Keratinocyte (primary cell): ENCODE measurements around the gene AK2. TPM values are rescaled to one million over a fixed set of nuclear protein-coding genes. Genes with fewer than 3 reads are reported as not detected.

Experiments used
- DNase-seq: peaks from one replicate; pipeline ENCODE4 v3.0.0-alpha.2; 2011; ENCODE audit warnings: low read depth, missing footprints, low spot score
- FAIRE-seq: peaks from 2 replicates; lab custom pipeline; 2011; peaks lifted over from hg19 to GRCh38; lab: Jason Lieb, UNC
- H2AFZ ChIP-seq: 2 replicates; pipeline ENCODE4 v1.6.0; 2012; ENCODE audit warnings: low read length, control low read depth, inconsistent platforms; ENCODE audit not compliant: control insufficient read depth
- H3K27ac ChIP-seq: 2 replicates; pipeline ENCODE4 v1.5.1; 2011; ENCODE audit warnings: low read length; ENCODE audit not compliant: control insufficient read depth, insufficient read depth
- H3K27me3 ChIP-seq: 3 replicates; pipeline ENCODE4 v1.6.0; 2011; ENCODE audit warnings: low read length; ENCODE audit not compliant: control insufficient read depth, insufficient read depth; ENCODE audit errors: extremely low read depth
- H3K36me3 ChIP-seq, 2 experiments: 2 replicates in 1 of 2; 3 replicates in 1 of 2; pipeline ENCODE4 v1.5.1; 2011; ENCODE audit warnings: low read length in 2 of 2, mild to moderate bottlenecking in 1 of 2; ENCODE audit not compliant: control insufficient read depth in 2 of 2, insufficient read depth in 2 of 2; ENCODE audit errors: extremely low read depth in 1 of 2
- H3K4me1 ChIP-seq: 3 replicates; pipeline ENCODE4 v1.5.1; 2011; ENCODE audit warnings: low read length; ENCODE audit not compliant: control insufficient read depth, insufficient read depth; ENCODE audit errors: extremely low read depth
- H3K4me2 ChIP-seq: 3 replicates; pipeline ENCODE4 v1.6.0; 2011; ENCODE audit warnings: low read depth, low read length; ENCODE audit not compliant: control insufficient read depth, insufficient read depth; ENCODE audit errors: extremely low read depth
- H3K4me3 ChIP-seq, 3 experiments: fragments of 200-600 bp in 1 of 3; sonication (generic) in 1 of 3; 2 replicates in 2 of 3; 3 replicates in 1 of 3; pipeline ENCODE4 v1.5.1; 2011 to 2016; ENCODE audit warnings: low read length in 3 of 3, mild to moderate bottlenecking in 3 of 3, control low read depth in 2 of 3, inconsistent platforms in 1 of 3, low read depth in 1 of 3, mixed read lengths in 1 of 3, mixed run types in 1 of 3, moderate library complexity in 1 of 3; ENCODE audit not compliant: control insufficient read depth in 2 of 3, insufficient read depth in 2 of 3; ENCODE audit errors: extremely low read depth in 1 of 3
- H3K79me2 ChIP-seq: 2 replicates; pipeline ENCODE4 v1.6.0; 2012; ENCODE audit warnings: low read length; ENCODE audit not compliant: control insufficient read depth, insufficient read depth
- H3K9ac ChIP-seq: 3 replicates; pipeline ENCODE4 v1.6.0; 2011; ENCODE audit warnings: low read length; ENCODE audit not compliant: control insufficient read depth, insufficient read depth; ENCODE audit errors: extremely low read depth
- H3K9me1 ChIP-seq: 3 replicates; pipeline ENCODE4 v1.6.0; 2011; ENCODE audit warnings: low read length; ENCODE audit not compliant: control insufficient read depth, insufficient read depth; ENCODE audit errors: extremely low read depth
- H3K9me3 ChIP-seq: 2 replicates; pipeline ENCODE4 v1.5.1; 2012; ENCODE audit warnings: low read depth, low read length; ENCODE audit not compliant: control insufficient read depth
- H4K20me1 ChIP-seq: 3 replicates; pipeline ENCODE4 v1.6.0; 2011; ENCODE audit warnings: low read length; ENCODE audit not compliant: control insufficient read depth, insufficient read depth; ENCODE audit errors: extremely low read depth
- CTCF ChIP-seq, 3 experiments: IDR thresholded peaks in 1 of 3; conservative IDR thresholded peaks in 1 of 3; optimal IDR thresholded peaks in 1 of 3; 2 replicates in 2 of 3; 3 replicates in 1 of 3; pipeline versions ENCODE3 to v1.5.1; 2011; ENCODE audit warnings: low read length in 3 of 3, mild to moderate bottlenecking in 3 of 3, moderate library complexity in 2 of 3, control low read depth in 1 of 3, inconsistent platforms in 1 of 3; ENCODE audit not compliant: insufficient read depth in 2 of 3; ENCODE audit errors: extremely low read depth in 1 of 3
- EZH2 ChIP-seq: IDR thresholded peaks from one replicate; pipeline ENCODE4 v1.6.1; 2012; ENCODE audit warnings: inconsistent platforms, mild to moderate bottlenecking, low read length, moderate library complexity
- dilution Hi-C: fragments of 300-500 bp; cut with MboI; formaldehyde crosslinking; loops from one replicate; pipeline ENCODE4 v1.7.0; 2020; ENCODE audit warnings: low sequenced_read_pairs; ENCODE audit not compliant: extremely low pct_ligation_motif_present
- polyA plus RNA-seq, 5 experiments: library from polyadenylated mRNA; depleted of rRNA in 3 of 5; stranded (reverse) in 3 of 5; stranded (forward) in 1 of 5; unstranded in 1 of 5; fragments of >200 nt; gene quantifications; 1 replicate in 1 of 5; 2 replicates in 3 of 5; 3 replicates in 1 of 5; pipeline versions ENCODE4 v1.2.1 to v1.2.3, GENCODE V29; 2011 to 2012; ENCODE audit warnings: missing spikeins in 2 of 5, low read depth in 1 of 5, low replicate concordance in 1 of 5

AK2 gene
- polyA plus RNA-seq, 1 donor (not counting 4 experiments of a cell fraction or from before 2014, with no cell fraction given), result 258 TPM

DNA sequence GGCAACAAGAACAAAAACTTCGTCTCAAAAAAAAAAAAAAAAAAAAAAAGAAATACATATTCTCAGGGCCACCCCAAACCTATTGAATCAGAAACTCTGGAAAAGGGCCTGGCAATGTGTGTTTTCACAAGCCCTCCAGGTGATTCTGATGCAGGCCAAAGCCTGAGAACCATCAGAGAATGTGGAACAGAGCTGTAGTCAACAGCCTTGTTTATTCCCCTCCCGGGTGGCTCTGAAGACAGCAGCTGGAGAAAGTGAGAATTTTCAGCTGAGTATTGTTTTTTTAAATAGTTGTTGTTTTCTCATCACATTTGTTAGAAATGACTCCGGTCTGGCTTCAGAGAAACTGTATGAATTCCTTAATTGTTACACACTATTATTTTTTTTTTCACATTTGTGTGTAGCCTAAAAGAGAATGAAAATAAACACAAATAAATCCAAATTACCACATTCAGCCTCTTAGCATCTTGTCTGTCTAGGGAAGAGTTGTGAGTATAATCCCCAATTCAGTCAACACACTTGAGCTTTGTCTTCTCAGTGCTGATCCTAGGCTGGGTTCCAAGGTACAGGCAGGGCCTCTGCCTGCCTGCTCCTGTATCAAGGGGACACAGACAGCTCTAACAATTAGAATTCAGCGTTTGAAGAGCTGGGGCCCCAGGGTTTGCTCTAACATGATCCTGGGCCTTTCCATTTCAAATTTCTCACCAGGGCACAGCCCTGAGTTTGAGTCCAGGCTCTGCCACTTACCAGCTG lies 37.7 kb upstream of the AK2 start:
- Histone ChIP-seq H3K9me3 (no peaks in the 10 kb centered on the region), H3K9ac (no peak overlapping the region), H4K20me1 (no peaks in the 10 kb centered on the region), H3K27me3 (no peaks in the 10 kb centered on the region), H3K36me3 (no peaks in the 10 kb centered on the region), H3K4me1 (no peaks in the 10 kb centered on the region), H3K79me2 (no peaks in the 10 kb centered on the region), H3K4me3 (no peak overlapping the region), H3K27ac (no peak overlapping the region), H2AFZ (no peak overlapping the region), H3K9me1 (no peaks in the 10 kb centered on the region), H3K4me2 (no peak overlapping the region)
- no peak for TF ChIP-seq EZH2
- dilution Hi-C loops, result no loop called here
- FAIRE-seq (no peak), DNase-seq (no peak)

- Histone ChIP-seq H3K9ac (no peak overlapping the region), H3K4me3 (no peak overlapping the region), H3K9me1 (no peaks in the 10 kb centered on the region), H3K4me2 (no peak overlapping the region), H3K36me3 (no peaks in the 10 kb centered on the region), H3K27ac (no peak overlapping the region), H4K20me1 (no peaks in the 10 kb centered on the region), H3K27me3 (no peaks in the 10 kb centered on the region), H3K79me2 (no peaks in the 10 kb centered on the region), H3K4me1 (peaks cover 5% of the 10 kb centered on the region), H3K9me3 (no peaks in the 10 kb centered on the region), H2AFZ (no peak overlapping the region)
- DNase-seq (no peak), FAIRE-seq (no peak)
- TF ChIP-seq CTCF (optimal IDR thresholded peaks at IDR 0.05 in 1 of 3, IDR thresholded peaks at IDR 0.05 in 1 of 3, conservative IDR thresholded peaks at IDR 0.05 in 1 of 3; ENCODE audit: extremely low read depth in 1 of 3, insufficient read depth in 2 of 3, low read length in 3 of 3) (no peak), EZH2 (no peak)
- dilution Hi-C loops, result no loop called here
Observed at GRCh38 chr1:33072707-33073106, 36.0 kb upstream of the AK2 start.
